Natural killer cell (primary cell): ENCODE data around the gene C22orf39. TPM values are rescaled to one million over a fixed set of nuclear protein-coding genes. Genes with fewer than 3 reads are reported as not detected.

Experiments
- ATAC-seq, 3 donors: fragments of 150-1000 bp in 2 of 3; fragments of 200-7000 bp in 1 of 3; cut with Tn5 transposase; 1 replicate in 1 of 3; 2 replicates in 2 of 3; pipeline ENCODE4 v1.10.0; 2021; ENCODE audit warnings: mild to moderate bottlenecking in 2 of 3, moderate library complexity in 2 of 3
- DNase-seq, 2 donors: peaks; one replicate each; pipeline versions ENCODE4 v3.0.0 to v3.0.0-alpha.2; 2013 to 2021; ENCODE audit warnings: mixed read lengths in 1 of 2
- H3K27ac ChIP-seq: one replicate; pipeline ENCODE4 v1.5.1; 2013; ENCODE audit warnings: mild to moderate bottlenecking, low read length
- H3K27me3 ChIP-seq: one replicate; pipeline ENCODE4 v1.6.1; 2013; ENCODE audit warnings: low read length; ENCODE audit not compliant: control insufficient read depth, insufficient read depth
- H3K36me3 ChIP-seq: one replicate; pipeline ENCODE4 v1.6.1; 2013; ENCODE audit warnings: low read length; ENCODE audit not compliant: control insufficient read depth, insufficient read depth
- H3K4me1 ChIP-seq: one replicate; pipeline ENCODE4 v1.6.1; 2013; ENCODE audit warnings: low read length; ENCODE audit not compliant: control insufficient read depth, insufficient read depth
- H3K4me3 ChIP-seq: one replicate; pipeline ENCODE4 v1.5.1; 2013; ENCODE audit warnings: low read length
- H3K9me3 ChIP-seq: one replicate; pipeline ENCODE4 v1.6.1; 2013; ENCODE audit warnings: low read length; ENCODE audit not compliant: control insufficient read depth, insufficient read depth
- H3K27ac Mint-ChIP-seq, 2 donors: one replicate each; pipeline ENCODE4 v1.8.0; 2022; ENCODE audit warnings: mild to moderate bottlenecking in 2 of 2, mixed read lengths in 2 of 2, moderate library complexity in 1 of 2
- H3K27me3 Mint-ChIP-seq, 2 donors: one replicate each; pipeline ENCODE4 v1.8.0; 2022; ENCODE audit warnings: low read depth in 2 of 2, mixed read lengths in 2 of 2
- H3K36me3 Mint-ChIP-seq: one replicate; pipeline ENCODE4 v1.8.0; 2022; ENCODE audit warnings: mixed read lengths
- H3K4me1 Mint-ChIP-seq, 2 donors: one replicate each; pipeline ENCODE4 v1.8.0; 2022; ENCODE audit warnings: mixed read lengths in 2 of 2
- H3K4me3 Mint-ChIP-seq: one replicate; pipeline ENCODE4 v1.8.0; 2022; ENCODE audit warnings: mild to moderate bottlenecking, moderate library complexity, mixed read lengths
- H3K9me3 Mint-ChIP-seq, 2 donors: one replicate each; pipeline ENCODE4 v1.8.0; 2022; ENCODE audit warnings: mixed read lengths in 2 of 2
- WGBS: methylation state at CpG from one replicate; pipeline ENCODE4 v1.1.7; 2013; ENCODE audit warnings: missing lambda C conversion rate; ENCODE audit not compliant: insufficient coverage; 5-methylcytosine and 5-hydroxymethylcytosine counted together
- intact Hi-C: fragments of 100-400 bp; cut with micrococcal nuclease; formaldehyde crosslinking; loops from one replicate; pipeline ENCODE4 v1.14.2; 2022
- total RNA-seq, 4 donors: library from RNA; stranded (reverse); fragments of 120-200 nt in 1 of 4; gene quantifications; one replicate each; pipeline versions ENCODE4 v1.2.3 to v1.2.4, GENCODE V29; 2013 to 2022
- TF ChIP-seq, protein P1 (sequence below): fragments of 200-600 bp; IDR thresholded peaks from one replicate; pipeline ENCODE4 v1.8.0; 2022; ENCODE audit warnings: antibody characterized with exemption

The C22orf39 gene
- total RNA-seq, 3 donors from 2014 or later (not counting 1 experiment from before 2014, with no cell fraction given): 45.4 to 53.3 (median 50.2) TPM

DNA sequence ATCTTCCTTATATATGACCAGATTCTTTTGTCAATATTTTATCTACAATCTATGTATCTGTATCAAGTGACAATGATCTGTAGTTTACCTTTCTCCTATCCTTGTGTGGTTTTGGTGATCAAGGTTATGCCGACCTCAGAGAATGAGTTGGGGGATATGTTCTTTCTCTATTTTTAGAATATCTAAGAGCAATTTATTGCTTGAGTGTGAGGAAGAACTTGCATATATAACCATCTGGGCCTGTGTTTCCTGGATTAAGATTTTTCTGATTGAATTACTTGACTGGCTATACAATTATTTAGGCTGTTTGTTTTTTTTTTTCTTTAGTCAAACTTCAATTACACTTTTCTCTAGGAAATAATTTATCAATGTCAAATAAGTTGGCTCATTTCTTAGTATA, 14.0 kb upstream of the C22orf39 start:
- H3K9me3 ChIP-seq: no peaks in the 10 kb centered on the region
- TF ChIP-seq, protein P1, sequence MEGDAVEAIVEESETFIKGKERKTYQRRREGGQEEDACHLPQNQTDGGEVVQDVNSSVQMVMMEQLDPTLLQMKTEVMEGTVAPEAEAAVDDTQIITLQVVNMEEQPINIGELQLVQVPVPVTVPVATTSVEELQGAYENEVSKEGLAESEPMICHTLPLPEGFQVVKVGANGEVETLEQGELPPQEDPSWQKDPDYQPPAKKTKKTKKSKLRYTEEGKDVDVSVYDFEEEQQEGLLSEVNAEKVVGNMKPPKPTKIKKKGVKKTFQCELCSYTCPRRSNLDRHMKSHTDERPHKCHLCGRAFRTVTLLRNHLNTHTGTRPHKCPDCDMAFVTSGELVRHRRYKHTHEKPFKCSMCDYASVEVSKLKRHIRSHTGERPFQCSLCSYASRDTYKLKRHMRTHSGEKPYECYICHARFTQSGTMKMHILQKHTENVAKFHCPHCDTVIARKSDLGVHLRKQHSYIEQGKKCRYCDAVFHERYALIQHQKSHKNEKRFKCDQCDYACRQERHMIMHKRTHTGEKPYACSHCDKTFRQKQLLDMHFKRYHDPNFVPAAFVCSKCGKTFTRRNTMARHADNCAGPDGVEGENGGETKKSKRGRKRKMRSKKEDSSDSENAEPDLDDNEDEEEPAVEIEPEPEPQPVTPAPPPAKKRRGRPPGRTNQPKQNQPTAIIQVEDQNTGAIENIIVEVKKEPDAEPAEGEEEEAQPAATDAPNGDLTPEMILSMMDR: no peak
- peaks cover 56% of the 10 kb centered on the region for H3K36me3 ChIP-seq
- ATAC-seq (no peak), DNase-seq (no peak)
- Mint-ChIP-seq H3K36me3 (no peaks in the 10 kb centered on the region), H3K4me1 (no peaks in the 10 kb centered on the region), H3K4me3 (no peak overlapping the region), H3K27ac (no peak overlapping the region), H3K9me3 (no peaks in the 10 kb centered on the region), H3K27me3 (no peaks in the 10 kb centered on the region)
- no peaks in the 10 kb centered on the region for H3K4me1 ChIP-seq
- intact Hi-C loops: no loop called here
- H3K27ac ChIP-seq: no peak overlapping the region
- no peak overlapping the region for H3K4me3 ChIP-seq
- WGBS: no CpG with 5 or more reads among the region's 1 CpG
- H3K27me3 ChIP-seq: no peaks in the 10 kb centered on the region

DNA sequence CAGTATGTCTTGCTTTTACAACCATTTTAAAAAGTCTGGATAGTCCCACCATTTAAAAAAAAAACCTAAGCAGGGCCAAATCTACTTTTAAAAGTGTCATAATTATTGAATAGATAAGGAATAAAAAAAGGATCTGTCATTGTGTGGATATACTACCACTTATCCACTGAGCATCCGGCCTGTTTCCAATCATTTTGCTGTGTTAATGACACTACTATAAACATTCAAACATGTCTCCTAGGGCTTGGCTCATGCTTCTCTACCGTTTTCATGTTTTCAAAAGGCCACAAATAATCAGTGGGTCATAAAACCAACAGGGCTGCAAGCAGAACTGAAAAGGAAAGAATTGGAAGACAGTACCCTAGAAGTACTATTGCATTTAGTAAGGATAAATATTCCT, 12.5 kb upstream of the C22orf39 start:
- 100% methylated on average over 2 of the region's 2 CpGs for WGBS
- H3K36me3 Mint-ChIP-seq: no peaks in the 10 kb centered on the region

DNA sequence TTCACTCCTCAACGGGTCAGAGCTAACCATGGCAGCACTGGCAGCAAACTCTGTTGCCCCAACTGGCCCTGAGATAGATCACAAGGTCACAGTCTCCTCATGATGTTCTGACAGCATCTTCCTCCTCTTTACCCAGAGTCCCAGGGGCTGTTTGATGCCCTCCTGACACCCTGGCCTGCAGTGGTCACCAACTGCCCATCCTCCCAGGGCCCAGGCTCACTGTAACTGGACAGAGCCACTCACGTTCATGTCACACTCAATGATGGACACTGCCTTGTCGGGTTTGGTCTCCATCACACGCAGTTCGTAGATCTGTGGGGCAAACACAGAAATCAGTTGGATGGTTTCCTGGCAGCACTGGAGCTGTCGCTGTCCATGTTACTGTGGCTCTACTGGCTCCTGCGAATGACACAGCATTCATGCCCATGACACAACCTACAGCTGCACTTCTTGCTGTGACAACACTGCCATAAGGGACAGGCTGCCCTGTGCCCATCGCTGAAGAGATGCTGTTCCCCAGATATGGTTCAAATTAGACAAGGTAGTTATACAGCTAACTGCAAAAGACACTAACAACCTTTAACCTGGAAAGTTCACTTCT, 10.4 kb upstream of the C22orf39 start:
- 98% methylated on average over 8 of the region's 8 CpGs for WGBS
- no peaks in the 10 kb centered on the region for H3K4me1 ChIP-seq
- Mint-ChIP-seq H3K27me3 (no peaks in the 10 kb centered on the region), H3K9me3 (no peaks in the 10 kb centered on the region), H3K27ac (no peak overlapping the region), H3K4me3 (no peak overlapping the region), H3K36me3 (peaks cover 11% of the 10 kb centered on the region), H3K4me1 (peaks cover 0 to 4% of the 10 kb centered on the region in 2 donors)
- no peaks in the 10 kb centered on the region for H3K27me3 ChIP-seq
- peaks cover 53% of the 10 kb centered on the region for H3K36me3 ChIP-seq
- no peak for DNase-seq
- ATAC-seq: no peak
- no peaks in the 10 kb centered on the region for H3K9me3 ChIP-seq
- intact Hi-C loops: no loop called here
- TF ChIP-seq, protein P1: no peak
- no peak overlapping the region for H3K27ac ChIP-seq
- H3K4me3 ChIP-seq: no peak overlapping the region

More for the DNA sequence above, 12.5 kb upstream of the C22orf39 start:
- Mint-ChIP-seq H3K4me1 (no peaks in the 10 kb centered on the region), H3K27ac (no peak overlapping the region), H3K4me3 (no peak overlapping the region), H3K27me3 (no peaks in the 10 kb centered on the region), H3K9me3 (no peaks in the 10 kb centered on the region)
- no peak overlapping the region for H3K27ac ChIP-seq
- no peaks in the 10 kb centered on the region for H3K4me1 ChIP-seq
- peaks cover 56% of the 10 kb centered on the region for H3K36me3 ChIP-seq
- intact Hi-C loops: no loop called here
- ATAC-seq (no peak), DNase-seq (no peak)
- H3K27me3 ChIP-seq: no peaks in the 10 kb centered on the region
- H3K4me3 ChIP-seq: no peak overlapping the region
- TF ChIP-seq, protein P1: no peak
- H3K9me3 ChIP-seq: no peaks in the 10 kb centered on the region

DNA sequence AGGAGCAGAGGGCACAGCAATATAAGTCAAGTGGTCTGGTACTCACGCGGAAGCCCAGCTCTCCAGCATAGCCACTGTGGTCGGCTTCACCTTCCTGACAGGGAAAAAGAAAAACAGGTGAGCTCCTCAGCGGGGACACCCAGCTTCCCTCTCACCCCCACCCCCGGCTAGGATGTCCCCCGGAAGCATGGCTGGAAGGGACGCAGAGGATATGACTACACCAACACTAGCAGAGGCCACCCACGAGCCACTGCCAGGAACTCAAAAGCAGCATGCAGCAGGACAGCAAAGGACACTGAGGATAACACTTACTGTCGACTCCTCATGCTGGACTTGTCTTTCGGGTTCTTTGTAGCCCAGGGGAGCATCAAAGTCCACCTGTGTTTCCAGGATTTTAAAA, 9.0 kb upstream of the C22orf39 start:
- TF ChIP-seq, protein P1: no peak
- DNase-seq (no peak), ATAC-seq (no peak)
- no peaks in the 10 kb centered on the region for H3K9me3 Mint-ChIP-seq
- H3K4me1 Mint-ChIP-seq: peaks cover 0 to 4% of the 10 kb centered on the region in 2 donors
- H3K27ac Mint-ChIP-seq: no peak overlapping the region
- H3K4me1 ChIP-seq: no peaks in the 10 kb centered on the region
- 99% methylated on average over 10 of the region's 10 CpGs for WGBS
- intact Hi-C loops: no loop called here
- H3K36me3 Mint-ChIP-seq: peaks cover 14% of the 10 kb centered on the region
- H3K27ac ChIP-seq: no peak overlapping the region
- H3K4me3 ChIP-seq: no peak overlapping the region
- H3K4me3 Mint-ChIP-seq: no peak overlapping the region
- H3K36me3 ChIP-seq: peaks cover 54% of the 10 kb centered on the region
- H3K27me3 Mint-ChIP-seq: no peaks in the 10 kb centered on the region
- H3K27me3 ChIP-seq: no peaks in the 10 kb centered on the region
- no peaks in the 10 kb centered on the region for H3K9me3 ChIP-seq
